Parathyroid adenoma (tissue), 2 donors: ENCODE data around the gene RSF1.
"Not testable (repeated sequence)": the region's sequence is repeated elsewhere in the genome, so short reads cannot be mapped to it uniquely, and the experiment has no call there.

Experiments used
- H2AFZ ChIP-seq: fragments of 300-600 bp; sonication (generic); one replicate; pipeline ENCODE4 v1.7.0; 2017; ENCODE audit warnings: antibody characterized with exemption, mild to moderate bottlenecking
- H3K27ac ChIP-seq: fragments of 300-600 bp; sonication (generic); one replicate; pipeline ENCODE4 v1.7.0; 2017
- H3K27me3 ChIP-seq: fragments of 300-600 bp; sonication (generic); one replicate; pipeline ENCODE4 v1.7.0; 2017; ENCODE audit warnings: low read length; ENCODE audit not compliant: control insufficient read depth, insufficient read depth
- H3K36me3 ChIP-seq: fragments of 300-600 bp; sonication (generic); one replicate; pipeline ENCODE4 v1.7.0; 2017; ENCODE audit warnings: low read length; ENCODE audit not compliant: control insufficient read depth, insufficient read depth
- H3K4me1 ChIP-seq: fragments of 300-600 bp; sonication (generic); one replicate; pipeline ENCODE4 v1.7.0; 2017; ENCODE audit warnings: control low read depth
- H3K4me2 ChIP-seq: fragments of 300-600 bp; sonication (generic); one replicate; pipeline ENCODE4 v1.7.0; 2017; ENCODE audit warnings: low read length
- H3K4me3 ChIP-seq: fragments of 300-600 bp; sonication (generic); one replicate; pipeline ENCODE4 v1.7.0; 2017; ENCODE audit warnings: low read depth, low read length
- H3K79me2 ChIP-seq: fragments of 300-600 bp; sonication (generic); one replicate; pipeline ENCODE4 v1.7.0; 2017; ENCODE audit warnings: control low read depth
- H3K9ac ChIP-seq: fragments of 300-600 bp; sonication (generic); one replicate; pipeline ENCODE4 v1.7.0; 2017; ENCODE audit warnings: mild to moderate bottlenecking
- H3K9me3 ChIP-seq: fragments of 300-600 bp; sonication (generic); one replicate; pipeline ENCODE4 v1.7.0; 2017; ENCODE audit warnings: low read length; ENCODE audit not compliant: control insufficient read depth
- CTCF ChIP-seq: fragments of 300-600 bp; sonication (generic); IDR thresholded peaks from one replicate; pipeline ENCODE4 v1.7.0; 2017; ENCODE audit warnings: antibody characterized with exemption, mild to moderate bottlenecking
- donor health status: primary hyperparathyroidism.

RSF1 gene

GRCh38 chr11:77865805-77866204, 45.3 kb upstream of the RSF1 start:
- H3K4me3 ChIP-seq: no peak overlapping the region
- H3K9ac ChIP-seq: no peak overlapping the region
- no peaks in the 10 kb centered on the region for H3K4me1 ChIP-seq
- H3K27me3 ChIP-seq: no peaks in the 10 kb centered on the region
- H3K79me2 ChIP-seq: no peaks in the 10 kb centered on the region
- H3K36me3 ChIP-seq: no peaks in the 10 kb centered on the region
- H3K27ac ChIP-seq: no peak overlapping the region
- H2AFZ ChIP-seq: no peak overlapping the region
- no peak for TF ChIP-seq CTCF
- no peak overlapping the region for H3K4me2 ChIP-seq
- no peaks in the 10 kb centered on the region for H3K9me3 ChIP-seq

- not testable (repeated sequence) for H3K4me1 ChIP-seq, H3K9me3 ChIP-seq, H3K36me3 ChIP-seq, H3K4me2 ChIP-seq, H3K27me3 ChIP-seq, H3K4me3 ChIP-seq, H3K9ac ChIP-seq, H3K79me2 ChIP-seq, H3K27ac ChIP-seq, H2AFZ ChIP-seq
Observed at GRCh38 chr11:77861444-77861843, 40.9 kb upstream of the RSF1 start.

- H2AFZ ChIP-seq, H3K36me3 ChIP-seq: not testable (repeated sequence)
Observed at GRCh38 chr11:77857906-77858457, 37.5 kb upstream of the RSF1 start.

GRCh38 chr11:77854838-77855237, 34.3 kb upstream of the RSF1 start:
- Histone ChIP-seq H3K27ac (no peak overlapping the region), H3K27me3 (no peaks in the 10 kb centered on the region), H3K36me3 (no peaks in the 10 kb centered on the region), H3K4me3 (no peak overlapping the region), H3K9ac (no peak overlapping the region), H2AFZ (no peak overlapping the region), H3K79me2 (no peaks in the 10 kb centered on the region), H3K4me2 (no peak overlapping the region), H3K9me3 (no peaks in the 10 kb centered on the region), H3K4me1 (no peaks in the 10 kb centered on the region)
- no peak for TF ChIP-seq CTCF

More at GRCh38 chr11:77857906-77858457, 37.5 kb upstream of the RSF1 start:
- H3K4me1 ChIP-seq, H3K4me2 ChIP-seq, H3K4me3 ChIP-seq, H3K9ac ChIP-seq, H3K27ac ChIP-seq, H3K79me2 ChIP-seq, H3K9me3 ChIP-seq, H3K27me3 ChIP-seq: not testable (repeated sequence)

- no peak for TF ChIP-seq CTCF
- H3K36me3 ChIP-seq: no peaks in the 10 kb centered on the region
- H3K9me3 ChIP-seq: no peaks in the 10 kb centered on the region
- H3K9ac ChIP-seq: no peak overlapping the region
- no peak overlapping the region for H3K4me3 ChIP-seq
- H3K4me2 ChIP-seq: no peak overlapping the region
- H3K27ac ChIP-seq: no peak overlapping the region
- no peaks in the 10 kb centered on the region for H3K79me2 ChIP-seq
- H3K4me1 ChIP-seq: no peaks in the 10 kb centered on the region
- no peaks in the 10 kb centered on the region for H3K27me3 ChIP-seq
- no peak overlapping the region for H2AFZ ChIP-seq
Observed at GRCh38 chr11:77851503-77851902, 31.0 kb upstream of the RSF1 start.

GRCh38 chr11:77843700-77844099, 23.2 kb upstream of the RSF1 start:
- H3K4me3 ChIP-seq, H3K27me3 ChIP-seq, H3K9me3 ChIP-seq, H2AFZ ChIP-seq, H3K36me3 ChIP-seq, H3K4me1 ChIP-seq, H3K4me2 ChIP-seq, H3K79me2 ChIP-seq, H3K27ac ChIP-seq, H3K9ac ChIP-seq: not testable (repeated sequence)
